Activated naive CD4-positive, alpha-beta T cell treated with Interleukin-2 at 50 U/mL for 16 hours (primary cell): ENCODE data around the gene SEC24C.

Source experiments
- DNase-seq: peaks from one replicate; pipeline ENCODE4 v3.0.0-alpha.2; 2020

SEC24C gene

GRCh38 chr10:73814276-73814895 lies 70.2 kb downstream of the SEC24C start:
- DNase-seq, result no peak

- DNase-seq, result no peak
Observed at GRCh38 chr10:73814896-73815718, 70.9 kb downstream of the SEC24C start.

- DNase-seq, result no peak
Observed at GRCh38 chr10:73815719-73816030, 71.5 kb downstream of the SEC24C start.

- DNase-seq, result no peak
Observed at GRCh38 chr10:73816917-73817729, 73.0 kb downstream of the SEC24C start.

- no peak for DNase-seq
Observed at GRCh38 chr10:73817826-73818225, 73.7 kb downstream of the SEC24C start.

- DNase-seq, result no peak
Observed at GRCh38 chr10:73818402-73818801, 74.2 kb downstream of the SEC24C start.

- DNase-seq, result no peak
Observed at GRCh38 chr10:73819081-73819480, 74.9 kb downstream of the SEC24C start.

GRCh38 chr10:73819513-73820093 lies 75.4 kb downstream of the SEC24C start:
- DNase-seq, result no peak
